ENCODE measurements around the gene KASH5.
A peak's percentile ranks its signal among the peaks of the same experiment; 100 is the strongest.
"Not testable (repeated sequence)": the region's sequence is repeated elsewhere in the genome, so short reads cannot be mapped to it uniquely, and the experiment has no call there.

The KASH5 gene

DNA sequence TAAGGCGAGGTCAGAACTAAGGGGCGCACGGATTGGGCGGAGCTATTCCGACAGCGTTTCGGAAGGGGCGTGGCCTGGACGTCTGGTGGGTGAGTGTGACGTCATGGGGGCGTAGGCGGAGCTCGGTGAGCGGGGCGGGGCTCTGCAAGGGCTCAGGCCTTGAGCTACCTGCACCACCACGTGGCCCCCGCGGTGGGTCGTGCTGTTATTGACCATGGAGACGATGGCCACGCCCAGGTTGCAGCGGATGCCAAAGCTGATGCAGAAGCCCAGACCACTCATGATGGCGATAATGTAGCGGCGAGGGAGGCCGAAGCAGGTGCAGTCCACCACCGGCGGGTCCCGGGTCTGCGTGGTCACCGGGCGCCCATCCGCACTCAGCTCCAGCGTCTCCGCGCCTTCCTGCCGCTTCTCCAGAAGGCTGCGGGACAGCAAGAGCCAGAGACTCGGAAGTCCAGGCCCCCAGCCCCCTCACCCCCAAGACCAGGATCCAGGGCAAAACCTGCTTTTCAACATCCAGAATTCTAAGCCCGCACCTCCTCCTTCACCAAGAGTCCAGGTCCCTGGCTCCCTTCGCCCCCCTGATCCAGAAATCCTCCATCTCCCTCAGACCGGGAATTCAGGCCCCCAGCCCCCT lies 48.5 kb downstream of the KASH5 start:
- no peak for DNase-seq (ENCODE audit: low read depth, low spot score)

DNA sequence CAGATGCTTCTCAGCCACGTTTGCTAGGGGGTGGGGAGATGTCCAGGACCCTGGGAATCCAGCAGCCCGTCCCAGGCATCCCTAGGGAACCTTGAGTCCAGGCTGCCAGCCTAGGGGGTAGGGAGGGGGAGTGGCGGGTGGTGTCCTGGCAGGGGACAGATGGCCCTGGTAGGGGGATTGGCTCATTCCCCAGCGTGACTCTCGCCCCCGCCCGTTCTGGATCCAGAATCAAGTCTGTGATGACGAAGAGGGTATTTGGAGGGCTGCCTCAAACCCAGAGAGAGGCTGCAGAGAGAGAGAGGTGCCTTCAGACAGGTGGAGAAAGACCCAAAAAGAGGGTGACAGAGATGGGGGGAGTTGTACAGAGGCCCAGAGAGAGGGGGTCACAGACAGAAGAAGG lies 49.2 kb downstream of the KASH5 start:
- no peak for DNase-seq (ENCODE audit: low read depth, low spot score)

DNA sequence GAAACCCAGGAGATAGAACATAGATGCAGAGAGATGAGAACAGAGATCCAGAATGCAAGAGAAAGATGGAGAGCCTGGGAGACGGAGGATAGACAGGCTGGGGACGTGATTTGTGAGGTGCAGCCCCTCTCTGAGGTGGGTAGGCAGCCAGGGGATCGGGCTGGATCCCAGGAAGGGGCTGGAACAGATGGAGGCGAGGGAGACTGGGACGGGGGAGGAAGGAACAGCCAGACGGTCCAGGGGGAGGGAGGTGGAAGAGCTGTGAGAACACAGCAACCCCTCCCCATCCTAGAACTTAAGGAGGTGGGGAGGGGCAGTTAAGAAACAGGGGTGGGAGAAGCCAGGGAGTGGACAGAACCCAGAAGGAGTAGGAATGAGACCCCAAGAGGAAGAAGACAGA lies 50.2 kb downstream of the KASH5 start:
- DNase-seq (ENCODE audit: low read depth, low spot score) = no peak

DNA sequence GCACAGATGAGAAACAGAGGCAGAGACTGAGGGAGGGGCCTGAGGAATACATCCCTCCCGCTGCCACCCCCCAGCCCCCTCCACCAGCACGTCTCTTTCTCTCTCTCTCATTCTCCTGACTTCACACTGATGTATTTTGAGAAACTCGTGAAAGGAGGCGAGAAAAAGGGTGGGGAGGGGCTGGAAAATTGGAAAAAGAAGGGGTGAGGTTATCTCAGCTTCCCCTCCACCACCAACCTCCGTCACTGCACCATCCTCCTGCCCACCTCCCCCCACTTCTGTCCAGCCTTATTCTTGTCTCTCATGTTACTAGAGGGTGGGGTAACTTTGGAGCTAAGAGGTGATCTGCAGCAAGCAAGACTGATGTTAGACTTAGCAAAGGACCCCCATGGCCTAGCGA lies 51.8 kb downstream of the KASH5 start:
- no peak for DNase-seq (ENCODE audit: low read depth, low spot score)

DNA sequence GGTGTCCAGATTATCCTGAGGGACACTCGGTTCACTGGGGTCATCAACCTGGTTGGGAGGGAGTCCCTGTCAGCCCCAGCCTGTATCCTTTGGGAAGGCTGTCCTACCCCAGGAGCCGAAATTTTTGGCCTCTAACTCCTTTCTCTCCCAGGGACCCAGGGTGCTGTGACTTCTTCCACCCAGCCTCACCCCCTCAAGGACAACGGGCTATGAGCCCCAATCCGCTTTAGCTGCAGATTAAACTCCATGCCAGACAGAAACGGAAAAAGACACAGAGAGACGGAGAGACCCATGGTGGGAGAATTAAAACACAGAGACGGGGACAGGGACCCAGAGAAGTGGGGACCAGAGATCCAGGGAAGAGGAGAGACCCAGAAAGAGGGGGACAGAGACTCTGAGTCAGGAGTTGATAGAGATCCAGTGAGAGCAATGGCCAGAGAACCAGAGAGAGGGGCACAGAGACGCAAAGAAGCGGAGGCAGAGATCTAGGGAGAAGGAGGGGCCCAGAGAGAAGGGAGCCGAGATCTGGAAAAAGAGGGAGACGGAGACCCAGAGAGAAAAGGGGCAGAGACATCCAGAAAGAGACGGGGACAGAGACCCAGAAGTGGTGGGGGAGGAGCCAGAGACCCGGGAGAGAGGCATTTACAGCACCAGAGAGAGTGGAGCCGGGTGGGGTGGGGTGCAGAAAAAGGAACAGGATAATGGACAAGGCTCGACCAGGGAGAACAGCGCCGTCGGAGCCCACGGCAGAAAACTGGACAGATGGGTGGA lies 52.6 kb downstream of the KASH5 start:
- no peak for DNase-seq (ENCODE audit: low read depth, low spot score)

DNA sequence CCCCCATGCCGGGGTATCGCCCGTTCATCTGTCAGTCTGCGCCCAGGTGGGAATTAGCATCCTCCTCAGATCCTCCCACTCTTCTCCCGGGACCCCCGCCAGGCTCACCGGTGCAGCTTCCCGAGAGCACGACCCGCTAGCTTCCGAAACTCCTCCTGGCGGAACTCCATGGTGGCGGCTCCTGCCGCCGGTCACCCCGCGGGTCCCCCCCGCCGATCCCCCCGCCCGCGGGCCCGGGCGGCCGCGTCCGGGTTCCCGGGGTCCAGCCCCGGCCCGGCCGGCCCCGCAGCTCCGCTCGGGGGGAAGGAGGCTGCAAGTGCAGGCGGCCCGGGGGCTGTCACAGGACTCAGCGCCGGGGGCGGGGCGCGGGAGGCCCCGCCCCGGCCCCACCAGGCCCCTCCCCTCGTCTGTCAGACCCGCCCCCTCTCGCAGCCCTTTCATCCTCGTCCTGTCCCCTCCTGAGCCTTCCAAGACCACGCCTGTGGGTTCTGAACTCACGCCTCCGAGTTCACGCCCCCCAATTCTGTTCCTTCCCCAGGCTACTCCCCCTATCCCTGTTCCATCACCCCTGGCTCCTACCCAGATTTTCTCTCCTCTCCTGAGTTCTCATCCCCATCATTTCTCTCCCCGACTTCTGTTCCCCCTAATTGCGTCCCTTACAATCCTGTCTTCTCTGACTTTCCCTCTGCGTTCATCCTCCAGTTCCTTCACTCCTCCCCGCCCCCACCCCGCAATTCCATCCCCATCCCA lies 53.3 kb downstream of the KASH5 start, which contains the start of gene SLC17A7:
TSS of gene SLC17A7 (minus strand) at position 318 of the 750 bp plus-strand sequence. CDS start at position 170, 148 bp downstream.
- DNase-seq (ENCODE audit: low read depth, low spot score) = no peak

DNA sequence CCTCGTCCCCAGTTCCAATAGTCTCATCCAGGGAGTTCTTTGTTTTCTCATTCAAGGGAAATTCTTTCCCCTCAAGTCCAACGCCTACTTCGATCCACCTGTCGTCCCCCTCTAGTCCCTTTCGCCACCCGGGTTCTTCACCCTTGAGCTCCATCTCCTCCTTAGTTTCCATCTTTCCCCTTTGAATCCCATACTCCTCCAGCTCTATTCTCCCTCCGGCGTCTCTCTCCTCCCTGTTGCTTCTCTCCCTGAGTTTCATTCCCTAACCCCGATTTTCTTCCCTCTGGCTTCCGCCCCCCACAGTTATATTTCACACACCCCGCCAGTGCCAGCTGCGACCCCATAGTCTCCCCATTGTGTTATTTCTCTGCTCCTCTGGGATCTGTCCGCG lies 53.9 kb downstream of the KASH5 start:
- DNase-seq (ENCODE audit: low read depth, low spot score) = no peak

DNA sequence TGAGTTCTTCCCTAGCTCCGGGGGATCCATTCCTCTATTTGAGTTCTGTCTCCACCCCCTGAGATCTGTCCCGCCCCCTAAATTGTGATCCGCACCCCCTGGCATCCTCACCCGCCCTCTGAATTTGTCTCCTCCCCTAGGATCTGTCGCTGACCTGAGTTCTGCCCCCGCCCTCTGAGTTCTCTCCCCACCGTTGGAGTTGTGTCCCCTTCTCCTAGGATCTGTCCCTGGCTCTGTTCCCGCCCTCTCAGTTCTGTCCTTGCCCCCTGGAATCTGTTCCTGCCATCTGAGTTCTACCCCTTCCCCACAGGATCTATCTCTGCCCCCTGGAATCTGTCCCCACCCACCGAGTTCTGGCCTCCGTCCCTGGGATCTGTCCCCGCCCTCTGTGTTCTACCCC lies 54.3 kb downstream of the KASH5 start:
- no peak for DNase-seq (ENCODE audit: low read depth, low spot score)

DNA sequence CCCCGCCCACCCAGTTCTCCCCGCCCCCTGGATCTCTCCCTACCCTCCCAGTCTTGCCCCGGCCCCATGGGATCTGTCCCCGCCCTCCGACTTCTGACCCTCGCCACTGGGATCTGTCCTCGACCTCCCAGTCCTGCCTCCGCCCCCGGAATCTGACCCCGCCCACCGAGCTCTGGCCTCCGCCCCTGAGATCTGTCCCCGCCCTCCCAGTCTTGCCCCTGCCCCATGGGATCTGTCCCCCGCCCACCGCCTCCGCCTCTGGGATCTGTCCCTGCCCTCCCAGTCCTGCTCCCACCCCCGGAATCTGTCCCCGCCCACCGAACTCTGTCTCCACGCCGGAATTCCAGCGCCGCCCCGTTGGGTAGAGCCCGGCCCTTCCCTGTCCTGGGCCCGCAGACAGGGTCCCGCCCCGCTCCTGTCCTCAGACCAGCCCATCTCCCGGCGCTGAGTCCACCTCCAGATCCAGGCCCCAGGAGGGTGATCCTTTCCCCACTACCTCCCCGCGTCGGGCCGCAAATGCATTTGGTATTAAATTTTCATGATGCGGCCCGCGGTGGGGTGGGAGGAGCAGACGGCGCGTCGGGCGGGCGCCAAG lies 54.8 kb downstream of the KASH5 start:
- DNase-seq (ENCODE audit: low read depth, low spot score) = no peak

DNA sequence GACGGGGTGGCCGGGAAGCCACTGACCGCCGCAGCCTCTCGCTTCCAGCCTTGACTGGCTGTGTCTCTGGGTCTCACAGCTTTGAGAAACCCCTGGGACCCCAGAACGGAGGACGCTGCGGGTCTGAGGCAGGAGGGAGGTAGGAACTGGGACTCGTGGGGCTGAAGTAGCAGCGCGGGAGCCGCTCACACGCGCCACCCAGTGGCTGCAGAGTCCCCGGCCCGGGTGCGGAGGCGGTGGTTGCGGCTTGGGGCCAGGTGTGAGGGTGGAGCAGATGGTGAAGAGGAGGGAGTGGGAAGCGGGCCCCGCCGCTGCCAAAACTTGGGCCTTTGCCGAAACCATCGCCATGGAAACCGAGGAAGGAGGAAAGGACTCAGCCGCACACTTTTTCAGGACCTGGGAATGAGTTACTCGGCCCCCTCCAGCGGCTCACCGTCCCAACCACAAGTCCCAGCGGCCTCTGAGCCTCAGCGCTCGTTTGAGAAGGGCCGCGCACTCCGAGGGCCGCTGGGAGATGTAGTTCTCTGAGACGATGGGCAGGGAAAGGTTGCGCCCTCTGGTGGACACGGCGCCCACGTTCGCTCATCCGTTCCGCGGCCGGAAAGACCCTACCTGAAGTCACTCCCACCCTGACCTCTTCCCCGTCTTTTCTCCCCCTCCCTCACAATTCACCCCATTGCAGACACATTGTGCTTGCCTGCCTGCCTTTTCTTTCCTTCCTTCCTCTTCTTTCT lies 55.5 kb downstream of the KASH5 start:
- DNase-seq (ENCODE audit: low read depth, low spot score) = peak; percentile 89

DNA sequence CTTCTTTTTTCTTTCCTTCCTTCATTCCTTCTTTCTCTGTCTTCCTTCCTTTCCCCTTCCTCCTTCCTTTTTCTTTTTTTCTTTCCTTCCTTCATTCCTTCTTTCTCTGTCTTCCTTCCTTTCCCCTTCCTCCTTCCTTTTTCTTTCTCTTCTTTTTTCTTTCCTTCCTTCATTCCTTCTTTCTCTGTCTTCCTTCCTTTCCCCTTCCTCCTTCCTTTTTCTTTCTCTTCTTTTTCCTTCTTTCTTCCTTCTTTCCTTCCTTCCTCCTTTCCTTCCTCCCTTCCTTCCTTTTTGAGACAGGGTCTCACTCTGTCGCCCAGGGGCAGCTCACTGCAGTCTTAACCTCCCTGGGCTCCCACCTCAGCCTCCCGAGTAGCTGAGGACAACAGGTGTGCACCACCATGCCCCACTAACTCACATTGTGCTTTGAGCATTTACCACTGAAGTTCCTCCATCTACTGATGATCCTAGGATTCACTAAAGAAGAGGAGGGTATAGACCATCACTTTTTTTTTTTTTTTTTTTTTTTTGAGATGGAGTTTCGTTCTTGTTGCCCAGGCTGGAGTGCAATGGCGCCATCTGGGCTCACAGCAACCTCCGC lies 56.2 kb downstream of the KASH5 start:
- DNase-seq (ENCODE audit: low read depth, low spot score) = not testable (repeated sequence)

DNA sequence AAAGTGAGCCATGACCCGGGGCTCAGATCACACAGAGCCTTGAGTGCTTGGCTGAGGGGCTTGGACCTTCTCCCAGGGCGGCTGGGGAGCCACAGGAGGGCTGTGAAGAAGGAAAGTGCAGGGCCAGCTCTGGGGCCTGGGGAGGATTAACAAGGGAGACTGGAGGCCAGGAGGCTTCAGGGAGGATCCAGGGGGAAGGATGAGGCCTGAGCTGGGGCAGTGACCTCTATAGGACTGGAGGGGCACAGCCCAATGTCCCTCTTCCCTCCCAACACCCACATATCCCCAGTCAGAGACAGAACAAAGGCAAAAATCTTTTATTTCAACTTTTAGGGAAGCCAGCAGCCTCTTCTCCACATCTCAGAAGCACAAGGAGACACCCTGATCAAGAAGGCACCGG lies 57.9 kb downstream of the KASH5 start:
- no peak for DNase-seq (ENCODE audit: low read depth, low spot score)

DNA sequence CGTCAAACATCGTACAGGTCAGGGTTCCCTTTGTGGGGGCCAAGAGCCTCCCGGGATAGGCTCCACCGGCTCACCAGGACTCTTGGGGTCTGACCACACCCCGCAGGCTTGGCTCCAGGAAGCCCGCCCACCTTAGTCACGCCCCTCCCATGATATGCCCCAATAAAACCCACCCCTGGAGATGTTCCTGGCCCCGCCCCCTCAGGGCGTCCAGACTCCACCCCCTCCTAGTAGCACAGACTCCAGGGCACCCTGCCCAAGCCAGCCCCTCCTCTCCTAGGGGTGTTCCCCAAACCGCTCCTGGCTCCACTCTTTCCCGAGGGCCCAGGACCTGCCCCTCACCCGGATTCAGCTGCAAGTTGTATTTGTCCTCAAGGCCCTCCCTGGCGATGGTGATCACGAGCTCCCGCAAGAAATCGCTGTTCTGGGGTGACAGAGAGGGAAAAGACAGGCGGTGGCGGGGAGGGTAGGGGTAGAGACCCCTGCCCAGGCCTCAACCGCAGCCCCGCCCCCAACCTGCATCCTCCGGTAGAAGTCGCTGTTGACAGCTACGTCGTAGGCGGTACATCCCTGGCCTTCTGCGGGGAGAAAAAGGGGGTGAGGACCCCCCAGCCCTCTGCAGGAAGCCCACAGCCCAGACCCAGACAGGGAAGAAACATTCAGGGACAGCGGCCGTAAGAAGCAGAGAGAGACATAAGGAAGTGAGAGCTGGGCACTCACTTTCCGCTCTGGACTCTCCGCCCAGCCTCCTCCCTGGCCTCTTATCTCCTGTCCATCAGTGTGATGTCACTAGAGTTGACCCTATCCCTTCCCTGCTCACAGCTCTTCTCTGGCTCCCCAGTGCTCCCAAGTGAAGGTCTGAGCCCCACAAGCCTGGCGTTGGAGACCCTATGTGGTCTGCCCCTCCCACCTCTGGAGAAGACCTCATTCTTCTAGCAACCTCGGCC lies 59.7 kb downstream of the KASH5 start:
- DNase-seq (ENCODE audit: low read depth, low spot score) = no peak

DNA sequence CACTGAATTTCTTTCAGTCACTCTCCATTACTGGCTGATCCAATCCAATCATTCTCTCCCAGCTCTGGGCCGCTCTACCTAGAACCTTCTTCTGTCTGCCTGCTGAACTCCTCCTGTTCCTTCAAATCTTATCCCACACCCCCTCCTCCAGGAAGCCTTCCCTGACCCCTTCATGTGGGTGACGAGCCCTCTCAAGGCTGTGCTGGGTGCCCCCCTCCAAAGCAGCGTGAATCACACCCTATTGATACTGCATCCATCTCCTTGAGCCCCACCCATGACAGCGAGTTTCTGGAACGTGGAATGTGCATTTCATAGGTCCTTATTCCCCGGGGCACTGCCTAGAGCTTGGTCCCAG lies 60.4 kb downstream of the KASH5 start:
- DNase-seq (ENCODE audit: low read depth, low spot score) = no peak

DNA sequence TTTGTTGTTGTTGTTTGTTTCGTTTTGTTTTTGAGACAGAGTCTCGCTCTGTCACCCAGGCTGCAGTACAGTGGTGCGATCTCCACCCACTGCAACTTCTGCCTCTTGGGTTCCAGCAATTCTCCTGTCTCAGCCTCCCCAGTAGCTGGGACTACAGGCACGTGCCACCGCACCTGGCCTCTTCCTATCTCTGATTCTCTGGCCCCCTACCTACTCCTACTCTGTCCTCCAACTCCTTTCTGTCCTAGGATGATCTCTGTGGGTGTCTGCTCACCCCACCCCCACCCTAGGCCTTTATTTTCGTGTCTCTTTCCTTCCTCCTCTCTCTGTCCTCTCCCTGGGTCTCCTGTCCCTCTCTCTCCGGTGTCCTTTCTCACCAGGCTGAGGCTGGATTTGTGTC lies 62.4 kb downstream of the KASH5 start:
- DNase-seq (ENCODE audit: low read depth, low spot score) = no peak

DNA sequence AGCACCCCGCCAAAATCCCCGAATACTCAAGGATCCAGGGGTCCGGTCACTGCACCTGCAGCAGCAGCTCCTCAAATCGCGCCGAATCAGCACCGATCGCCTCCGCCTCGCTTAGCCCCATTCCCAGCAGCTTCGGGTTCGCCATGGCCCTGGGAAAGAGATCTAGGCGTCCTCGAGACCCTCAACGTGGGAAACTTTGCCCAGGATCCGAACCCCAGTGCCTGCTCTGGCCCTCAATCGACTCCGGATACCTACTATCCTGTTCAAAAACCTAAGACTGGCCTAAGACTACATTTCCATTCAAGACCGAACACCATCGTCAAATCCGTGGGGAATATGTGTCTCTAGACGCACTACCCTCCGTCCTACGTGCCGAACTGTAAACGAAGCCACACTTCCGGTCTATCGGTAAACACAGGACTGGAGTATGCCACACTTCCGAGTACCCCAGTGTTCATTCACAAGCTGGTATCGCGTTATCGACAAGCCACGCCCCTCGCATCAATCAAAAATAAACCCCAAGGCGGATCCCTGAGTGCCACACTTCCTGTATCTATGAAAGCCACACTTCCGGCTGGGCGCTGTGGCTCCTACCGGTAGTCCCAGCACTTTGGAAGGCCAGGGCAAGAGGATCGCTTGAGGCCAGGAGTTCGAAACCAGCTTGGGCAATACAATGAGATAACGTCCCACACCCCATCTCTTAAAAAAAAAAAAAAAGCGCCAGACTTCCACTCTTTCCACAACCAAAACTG lies 63.6 kb downstream of the KASH5 start, which contains the start of gene PIH1D1:
TSS of gene PIH1D1 (minus strand) at position 385 of the 752 bp plus-strand sequence. CDS start at position 145, 240 bp downstream.
- peak; percentile 92 for DNase-seq (ENCODE audit: low read depth, low spot score)

DNA sequence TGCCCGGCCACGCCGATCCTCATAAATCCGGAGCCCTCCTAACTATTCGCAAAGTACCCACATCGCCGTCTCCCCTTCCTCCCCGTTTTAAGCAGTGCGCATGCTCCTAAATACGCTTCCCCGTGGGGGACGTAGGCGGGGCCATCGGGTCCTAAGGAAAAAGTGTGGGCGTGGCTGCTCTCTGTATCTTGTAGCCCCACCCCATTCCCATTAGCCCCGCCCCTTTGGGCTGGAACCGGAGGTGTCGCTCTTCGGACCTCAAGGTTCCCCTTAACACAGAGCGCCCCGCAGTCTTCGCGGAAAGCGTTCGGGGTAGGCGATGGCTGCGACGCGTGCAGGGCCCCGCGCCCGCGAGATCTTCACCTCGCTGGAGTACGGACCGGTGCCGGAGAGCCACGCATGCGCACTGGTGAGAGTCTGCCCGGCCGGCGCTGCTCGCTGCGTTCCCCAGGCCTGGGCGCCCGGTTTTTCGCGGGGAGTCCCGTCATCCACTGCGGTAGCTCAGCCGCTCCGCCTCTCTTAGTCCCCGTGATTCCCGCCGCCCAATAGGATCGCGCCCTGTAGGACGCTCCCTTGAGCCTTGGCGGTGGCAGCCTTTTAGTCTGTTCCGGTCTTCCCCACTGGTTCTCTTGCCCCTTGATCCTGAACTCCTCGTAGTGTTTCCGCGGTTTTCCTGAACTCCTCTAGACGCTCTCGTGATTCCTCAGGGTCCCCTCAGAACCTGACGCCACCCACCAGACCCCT lies 65.1 kb downstream of the KASH5 start, which contains the start of gene ALDH16A1:
TSS of gene ALDH16A1 (plus strand) at position 213 of the 744 bp plus-strand sequence. CDS start at position 320, 107 bp downstream.
- DNase-seq (ENCODE audit: low read depth, low spot score) = peak; percentile 95

DNA sequence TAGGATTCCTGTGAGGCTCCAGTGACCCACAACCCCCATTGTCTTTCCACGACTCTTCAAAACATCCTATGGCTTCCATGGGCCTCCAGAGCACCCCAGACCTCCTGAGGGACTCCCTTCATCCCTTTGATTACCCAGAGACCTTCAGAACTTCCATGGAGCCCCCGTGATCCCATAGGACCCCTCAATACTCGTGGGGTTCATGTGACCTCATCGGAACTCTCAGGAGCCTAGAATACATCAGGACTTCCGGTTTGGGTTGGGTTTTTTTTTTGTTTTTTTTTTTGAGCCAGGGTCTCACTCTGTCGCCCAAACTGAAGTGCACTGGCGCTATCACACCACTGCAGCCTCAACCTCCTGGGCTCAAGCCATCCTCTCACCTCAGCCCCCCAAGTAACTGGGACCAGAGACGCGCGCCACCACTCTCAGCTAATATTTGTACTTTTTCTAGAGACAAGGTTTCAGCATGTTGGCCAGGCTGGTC lies 65.8 kb downstream of the KASH5 start:
- DNase-seq (ENCODE audit: low read depth, low spot score) = no peak

All from activated naive CD8-positive, alpha-beta T cell treated with anti-CD3 and anti-CD28 coated beads, Interleukin-2, amount 50 U/mL, for 16 hours (primary cell).